ENCODE data around the gene EPHB1. TPM values are rescaled to one million over a fixed set of nuclear protein-coding genes. Genes with fewer than 3 reads are reported as not detected.

Gene EPHB1
- total RNA-seq, 1 donor from 2014 or later: 13.7 TPM

DNA sequence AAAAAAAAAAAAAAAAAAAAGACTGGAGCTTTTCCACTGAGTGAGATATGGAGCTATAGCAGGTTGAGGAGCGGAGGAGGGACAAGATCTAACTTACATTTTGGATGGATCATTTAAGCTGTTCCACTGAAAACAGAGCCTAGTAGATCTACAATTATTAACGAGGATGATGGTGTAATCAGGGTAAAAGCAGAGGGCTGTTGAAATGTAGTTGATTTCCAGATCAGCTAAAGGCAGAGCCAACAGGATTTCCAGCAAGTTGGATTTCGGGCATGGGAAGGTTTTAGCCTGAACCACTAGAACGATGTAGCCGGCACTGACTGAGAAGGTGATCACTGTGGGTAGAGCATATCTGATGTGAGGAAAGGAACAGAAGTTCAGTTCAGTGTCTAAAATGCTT is 360.7 kb downstream of the EPHB1 start:
- H3K27me3 Mint-ChIP-seq (ENCODE audit: low read depth): no peaks in the 10 kb centered on the region
- H3K4me3 Mint-ChIP-seq: no peak overlapping the region
- DNase-seq (ENCODE audit: low read depth, low spot score): no peak
- no peak overlapping the region for H3K27ac Mint-ChIP-seq (ENCODE audit: unreplicated experiment)
- H3K9me3 Mint-ChIP-seq: no peaks in the 10 kb centered on the region
- peaks cover 13% of the 10 kb centered on the region for H3K4me1 Mint-ChIP-seq
- no peaks in the 10 kb centered on the region for H3K36me3 Mint-ChIP-seq (ENCODE audit: low read depth)
- TF ChIP-seq, protein P1, sequence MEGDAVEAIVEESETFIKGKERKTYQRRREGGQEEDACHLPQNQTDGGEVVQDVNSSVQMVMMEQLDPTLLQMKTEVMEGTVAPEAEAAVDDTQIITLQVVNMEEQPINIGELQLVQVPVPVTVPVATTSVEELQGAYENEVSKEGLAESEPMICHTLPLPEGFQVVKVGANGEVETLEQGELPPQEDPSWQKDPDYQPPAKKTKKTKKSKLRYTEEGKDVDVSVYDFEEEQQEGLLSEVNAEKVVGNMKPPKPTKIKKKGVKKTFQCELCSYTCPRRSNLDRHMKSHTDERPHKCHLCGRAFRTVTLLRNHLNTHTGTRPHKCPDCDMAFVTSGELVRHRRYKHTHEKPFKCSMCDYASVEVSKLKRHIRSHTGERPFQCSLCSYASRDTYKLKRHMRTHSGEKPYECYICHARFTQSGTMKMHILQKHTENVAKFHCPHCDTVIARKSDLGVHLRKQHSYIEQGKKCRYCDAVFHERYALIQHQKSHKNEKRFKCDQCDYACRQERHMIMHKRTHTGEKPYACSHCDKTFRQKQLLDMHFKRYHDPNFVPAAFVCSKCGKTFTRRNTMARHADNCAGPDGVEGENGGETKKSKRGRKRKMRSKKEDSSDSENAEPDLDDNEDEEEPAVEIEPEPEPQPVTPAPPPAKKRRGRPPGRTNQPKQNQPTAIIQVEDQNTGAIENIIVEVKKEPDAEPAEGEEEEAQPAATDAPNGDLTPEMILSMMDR (conservative IDR thresholded peaks at IDR 0.05): no peak

DNA sequence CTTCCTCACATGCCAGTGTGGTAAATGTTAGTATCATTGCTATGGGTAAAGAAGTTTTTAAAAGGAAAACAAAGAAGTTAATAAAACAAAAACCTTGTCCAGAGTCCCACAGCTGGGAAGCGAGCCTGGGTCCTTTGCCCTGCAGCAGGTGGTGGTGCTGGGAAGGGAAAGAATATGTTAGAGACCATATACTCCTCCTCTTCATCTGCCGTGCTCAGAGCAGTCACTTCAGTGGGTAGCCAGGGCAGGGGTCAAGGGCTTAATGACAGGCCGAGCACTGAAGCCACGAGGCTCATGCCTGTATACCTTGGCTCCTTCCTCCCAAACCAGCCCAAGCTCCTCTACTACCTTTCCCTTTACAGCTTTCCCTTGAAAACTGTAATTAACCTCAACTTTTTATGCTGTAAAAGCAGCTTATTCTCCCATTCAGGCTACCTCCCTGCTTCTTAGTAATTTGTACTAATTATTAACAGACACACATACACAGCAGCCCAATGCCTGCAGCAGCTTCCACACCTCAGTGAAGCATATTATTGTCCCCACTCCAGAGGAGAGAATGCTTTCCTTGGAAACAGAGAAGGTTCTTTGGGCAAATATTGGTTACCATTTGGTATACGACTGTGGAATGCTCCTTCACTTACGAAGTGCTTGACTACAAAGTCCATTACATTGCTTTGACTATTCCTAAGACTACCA is 362.1 kb downstream of the EPHB1 start:
- no peak overlapping the region for H3K27ac Mint-ChIP-seq (ENCODE audit: unreplicated experiment)

DNA sequence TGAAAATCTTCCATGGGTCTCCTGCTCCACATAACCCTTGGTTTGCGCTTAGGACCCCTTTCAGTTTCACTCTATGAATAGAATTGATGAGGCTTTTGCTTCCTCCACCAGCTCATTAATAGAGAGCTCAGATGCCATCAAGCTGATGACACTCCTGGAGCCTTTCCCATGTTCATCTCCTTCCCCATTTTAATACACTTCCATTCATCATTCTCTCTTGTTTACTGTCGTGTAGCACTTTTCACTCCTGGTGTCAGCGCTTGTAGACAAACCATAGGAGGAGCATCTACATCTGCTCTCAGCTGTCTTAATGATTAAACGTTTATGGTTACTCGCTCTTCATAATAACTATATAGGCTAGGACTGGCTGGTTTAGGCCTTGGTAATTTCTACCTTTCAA is 363.5 kb downstream of the EPHB1 start:
- Mint-ChIP-seq H3K27me3 (ENCODE audit: low read depth) (no peaks in the 10 kb centered on the region), H3K4me1 (peaks cover 22% of the 10 kb centered on the region), H3K9me3 (no peaks in the 10 kb centered on the region), H3K27ac (ENCODE audit: unreplicated experiment) (no peak overlapping the region), H3K4me3 (no peak overlapping the region), H3K36me3 (ENCODE audit: low read depth) (no peaks in the 10 kb centered on the region)
- TF ChIP-seq, protein P1 (conservative IDR thresholded peaks at IDR 0.05): no peak
- DNase-seq (ENCODE audit: low read depth, low spot score): no peak

More for the DNA sequence above, 362.1 kb downstream of the EPHB1 start:
- Mint-ChIP-seq H3K4me1 (peaks cover 22% of the 10 kb centered on the region), H3K27me3 (ENCODE audit: low read depth) (no peaks in the 10 kb centered on the region), H3K36me3 (ENCODE audit: low read depth) (no peaks in the 10 kb centered on the region), H3K9me3 (no peaks in the 10 kb centered on the region), H3K4me3 (no peak overlapping the region)
- no peak for DNase-seq (ENCODE audit: low read depth, low spot score)
- TF ChIP-seq, protein P1 (conservative IDR thresholded peaks at IDR 0.05): no peak

DNA sequence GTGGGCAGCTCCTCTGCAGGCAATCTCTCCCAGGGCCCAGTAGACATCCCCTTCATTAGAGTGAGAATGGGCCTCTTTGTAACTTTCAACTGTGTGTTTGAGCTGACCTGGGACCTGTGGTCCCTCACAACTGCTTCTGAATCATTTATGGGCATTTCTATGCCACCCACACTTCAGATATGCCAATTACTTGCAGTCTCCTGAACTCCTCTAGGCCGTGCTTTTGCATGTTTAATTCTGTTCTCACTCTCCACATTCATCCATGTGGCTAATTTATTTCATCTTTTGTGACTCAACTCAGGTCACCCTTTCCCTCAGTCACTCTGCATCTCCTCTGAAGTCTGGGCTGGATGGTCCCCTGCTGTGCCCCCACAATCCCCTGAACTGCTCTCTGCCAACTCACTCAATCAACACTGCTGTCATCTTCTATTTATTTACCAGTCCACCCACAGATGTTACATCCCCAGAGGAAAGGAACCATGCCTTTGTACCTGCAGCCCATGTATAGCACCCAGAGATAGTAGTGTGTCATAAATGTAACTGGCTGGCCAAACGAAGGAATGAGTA is 364.7 kb downstream of the EPHB1 start:
- H3K36me3 Mint-ChIP-seq (ENCODE audit: low read depth): no peaks in the 10 kb centered on the region
- no peak overlapping the region for H3K4me3 Mint-ChIP-seq
- H3K27me3 Mint-ChIP-seq (ENCODE audit: low read depth): no peaks in the 10 kb centered on the region
- no peak for DNase-seq (ENCODE audit: low read depth, low spot score)
- peaks cover 22% of the 10 kb centered on the region for H3K4me1 Mint-ChIP-seq
- no peaks in the 10 kb centered on the region for H3K9me3 Mint-ChIP-seq
- TF ChIP-seq, protein P1 (conservative IDR thresholded peaks at IDR 0.05): no peak
- H3K27ac Mint-ChIP-seq (ENCODE audit: unreplicated experiment): peak overlapping the region; percentile 0

DNA sequence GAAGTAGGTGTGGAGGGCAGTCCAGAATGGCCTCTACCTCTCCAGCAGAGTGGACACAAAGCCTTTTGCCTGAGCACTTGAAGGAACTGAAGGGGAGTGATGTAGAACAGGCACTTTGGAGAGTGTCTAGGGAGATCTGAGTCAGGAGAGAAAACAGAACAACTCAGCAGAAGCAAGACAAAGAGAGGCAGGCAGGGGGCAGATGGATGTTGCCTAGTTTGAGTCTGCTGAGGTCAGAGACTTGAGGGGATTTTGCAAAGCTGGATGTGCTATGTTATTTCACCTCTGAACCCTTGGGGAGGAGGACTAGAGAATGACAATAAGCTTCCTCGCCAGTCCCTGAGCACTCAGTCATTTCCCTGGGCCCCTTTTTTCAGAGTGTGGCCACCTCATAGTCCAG is 366.4 kb downstream of the EPHB1 start:
- TF ChIP-seq, protein P1 (conservative IDR thresholded peaks at IDR 0.05): no peak
- DNase-seq (ENCODE audit: low read depth, low spot score): no peak
- no peaks in the 10 kb centered on the region for H3K36me3 Mint-ChIP-seq (ENCODE audit: low read depth)
- peak overlapping the region; percentile 19 for H3K27ac Mint-ChIP-seq (ENCODE audit: unreplicated experiment)
- H3K4me3 Mint-ChIP-seq: no peak overlapping the region
- H3K4me1 Mint-ChIP-seq: peaks cover 31% of the 10 kb centered on the region
- no peaks in the 10 kb centered on the region for H3K9me3 Mint-ChIP-seq
- H3K27me3 Mint-ChIP-seq (ENCODE audit: low read depth): no peaks in the 10 kb centered on the region

Data from neural crest cell (in vitro differentiated cells).